ENCODE measurements around the gene GAS6.
"Not testable (repeated sequence)": the region's sequence is repeated elsewhere in the genome, so short reads cannot be mapped to it uniquely, and the experiment has no call there.

Gene GAS6

DNA sequence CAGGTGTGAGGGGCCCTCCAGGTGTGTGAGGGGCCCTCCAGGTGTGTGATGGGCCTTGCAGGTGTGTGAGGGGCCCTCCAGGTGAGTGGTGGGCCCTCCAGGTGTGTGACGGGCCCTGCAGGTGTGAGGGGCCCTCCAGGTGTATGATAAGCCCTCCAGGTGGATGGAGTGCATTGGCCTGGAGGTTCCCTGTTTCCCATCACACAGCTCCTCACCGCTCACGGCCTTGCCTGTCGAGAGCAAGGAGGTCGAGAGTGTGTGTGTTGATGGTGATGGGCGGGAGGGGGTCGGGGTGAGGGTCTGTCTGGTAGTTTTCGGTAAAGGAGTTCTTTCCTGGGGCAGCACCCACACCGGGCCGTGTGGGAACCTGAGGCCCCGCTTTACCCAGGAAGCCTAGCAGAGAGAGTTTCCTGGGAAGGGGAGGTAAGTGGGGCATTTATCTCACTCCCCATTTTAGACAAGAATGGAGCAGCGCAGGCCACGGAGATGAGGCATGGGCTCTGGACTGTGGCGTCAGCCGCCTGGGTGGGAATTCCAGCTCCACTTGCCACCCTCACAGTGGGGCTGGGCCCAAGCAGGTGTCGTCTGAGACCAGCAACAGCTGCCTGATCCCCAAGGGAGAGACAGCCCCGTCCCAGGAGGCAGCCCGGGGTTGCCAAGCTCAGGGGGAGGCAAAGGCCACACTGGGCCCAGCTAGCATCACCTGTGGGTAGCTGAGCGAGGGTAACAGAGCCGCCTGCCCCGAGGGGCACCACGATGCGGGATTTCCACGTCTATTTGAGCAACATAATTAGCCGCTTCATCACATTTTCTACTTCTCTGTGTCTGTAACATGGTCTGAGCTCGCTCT, 10.9 kb upstream of the GAS6 start:
- in situ Hi-C loops (cut with MboI; ENCODE audit: low sequenced_read_pairs) = no loop called here

GRCh38 chr13:113874177-113874576, 10.3 kb upstream of the GAS6 start:
- in situ Hi-C loops (cut with MboI; ENCODE audit: low sequenced_read_pairs) = no loop called here

DNA sequence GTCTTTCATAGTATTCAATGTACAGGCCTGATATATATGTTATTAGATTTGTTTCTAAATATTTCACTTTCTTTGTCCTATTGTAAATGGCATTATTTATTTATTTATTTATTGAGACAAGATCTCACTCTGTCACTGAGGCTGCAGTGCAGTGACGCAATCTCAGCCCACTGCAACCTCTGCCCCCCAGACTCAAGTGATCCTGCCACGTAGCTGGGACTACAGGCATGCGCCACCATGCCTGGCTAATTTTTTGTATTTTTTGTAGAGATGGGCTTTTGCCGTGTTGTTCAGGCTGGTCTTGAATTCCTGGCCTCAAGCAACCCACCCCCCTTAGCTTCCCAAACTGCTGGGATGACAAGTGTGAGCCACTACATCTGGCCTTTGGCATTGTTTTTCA, 5.4 kb upstream of the GAS6 start:
- in situ Hi-C loops (cut with MboI; ENCODE audit: low sequenced_read_pairs) = no loop called here

DNA sequence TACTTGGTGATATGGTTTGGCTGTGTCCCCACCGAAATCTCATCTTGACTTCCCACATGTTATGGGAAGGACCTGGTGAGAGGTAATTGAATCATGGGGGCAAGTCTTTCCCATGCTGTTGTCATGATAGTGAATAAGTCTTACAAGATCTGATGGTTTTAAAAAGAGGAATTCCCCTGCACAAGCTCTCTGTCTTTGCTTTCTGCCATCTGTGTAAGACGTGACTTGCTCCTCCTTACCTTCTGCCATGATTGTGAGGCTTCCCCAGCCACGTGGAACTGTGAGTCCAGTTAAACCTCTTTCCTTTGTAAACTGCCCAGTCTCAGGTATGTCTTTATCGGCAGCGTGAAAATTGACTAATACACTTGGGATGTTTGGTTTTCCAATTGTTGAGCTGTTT, 4.0 kb upstream of the GAS6 start:
- in situ Hi-C loops (cut with MboI; ENCODE audit: low sequenced_read_pairs) = not testable (repeated sequence)

GRCh38 chr13:113865427-113865826, 1.6 kb upstream of the GAS6 start:
- in situ Hi-C loops (cut with MboI; ENCODE audit: low sequenced_read_pairs) = no loop called here

DNA sequence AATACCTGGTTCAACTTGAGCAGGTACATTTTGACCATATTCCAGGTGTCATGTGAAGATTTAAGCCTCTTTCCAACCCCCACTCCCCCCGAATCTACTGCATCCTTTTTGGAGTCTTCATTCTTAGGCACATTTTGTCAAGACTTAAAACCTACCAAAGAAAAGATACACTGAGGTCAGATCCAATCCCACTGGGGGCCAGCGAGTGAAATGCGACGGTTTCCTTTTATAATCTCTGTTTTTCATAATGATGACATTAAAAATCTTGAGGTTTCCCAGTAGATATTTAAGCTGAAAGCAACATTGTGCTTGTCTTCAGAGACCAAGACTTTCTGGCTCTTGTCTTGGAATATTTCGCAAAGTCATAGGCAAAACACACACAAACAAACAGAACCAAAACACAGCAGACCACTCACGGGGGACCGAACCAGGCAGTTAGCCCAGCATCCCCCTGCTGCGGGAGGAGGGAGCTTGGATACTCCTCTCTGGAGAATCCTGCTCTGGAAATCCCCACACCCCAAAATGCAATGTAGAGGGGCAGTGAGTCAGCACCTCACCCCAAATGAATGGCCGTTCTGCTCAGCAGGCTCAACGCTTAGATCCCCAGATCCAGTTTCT, 506 bp upstream of the GAS6 start:
- in situ Hi-C loops (cut with MboI; ENCODE audit: low sequenced_read_pairs) = no loop called here

DNA sequence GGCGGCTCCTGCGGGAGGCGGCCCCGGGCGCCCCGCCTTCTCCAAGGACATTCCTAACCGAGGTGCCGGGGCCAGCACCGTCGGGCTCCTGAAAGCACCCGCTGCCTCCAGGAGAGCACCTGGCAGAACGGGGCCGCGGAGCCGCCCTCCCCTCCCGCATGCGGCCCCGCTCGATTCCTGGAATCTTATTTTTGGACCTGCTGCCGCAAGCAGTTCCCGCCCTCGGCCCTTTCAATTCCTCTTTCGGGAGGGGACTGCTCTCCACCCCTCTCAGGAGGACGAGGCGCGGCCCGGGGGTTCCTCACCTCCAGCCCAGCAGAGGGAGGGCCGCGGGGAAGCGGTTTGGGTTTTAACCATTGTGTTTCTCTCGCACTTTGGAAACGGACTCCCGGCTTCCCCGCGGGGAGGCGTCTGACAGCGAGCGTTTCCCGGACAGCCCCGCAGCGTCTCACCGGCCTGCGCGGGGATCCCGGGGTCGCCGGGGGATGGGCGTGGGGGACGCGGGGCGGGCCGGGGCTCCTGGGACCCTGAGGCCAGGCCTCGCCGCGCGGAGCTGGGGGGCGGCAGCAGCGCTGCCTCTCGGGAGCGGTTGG, 849 bp downstream of the GAS6 start:
- in situ Hi-C loops (cut with MboI; ENCODE audit: low sequenced_read_pairs) = no loop called here

DNA sequence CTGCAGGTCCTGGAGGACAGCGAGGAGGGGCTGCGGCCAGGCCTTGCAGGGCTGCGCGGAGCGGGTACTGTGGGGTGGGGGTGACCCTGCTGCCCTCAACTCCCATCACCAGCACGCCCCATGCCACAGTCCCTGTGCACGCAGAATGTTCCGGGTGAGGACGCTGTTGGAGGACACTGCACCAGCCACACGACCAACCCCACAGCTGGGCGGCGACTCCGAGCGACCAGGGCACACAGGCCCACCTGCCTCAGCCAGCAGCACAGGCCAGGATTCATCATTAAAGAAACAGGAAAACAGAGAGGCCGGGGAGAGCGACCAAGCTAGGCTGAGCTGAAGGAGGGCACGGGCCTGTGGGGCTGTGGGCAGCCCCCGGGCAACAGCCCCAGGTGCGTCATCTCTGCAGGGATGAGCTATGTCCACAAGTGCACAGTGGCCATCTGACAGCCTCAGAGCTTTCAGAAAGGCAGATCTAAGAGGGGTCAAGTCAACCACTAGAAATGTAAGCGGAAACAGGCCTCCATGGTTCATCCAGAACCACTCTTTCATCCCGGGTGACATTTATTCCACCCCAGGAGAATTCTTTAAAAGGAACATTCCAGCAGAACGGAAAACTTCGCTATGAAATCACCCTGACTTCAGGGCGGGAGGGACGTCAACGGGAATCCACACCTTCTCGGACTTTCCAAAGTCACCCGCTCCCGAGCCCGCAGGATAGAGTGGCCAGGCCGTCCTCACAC, 1.5 kb downstream of the GAS6 start:
- in situ Hi-C loops (cut with MboI; ENCODE audit: low sequenced_read_pairs) = no loop called here

- in situ Hi-C loops (cut with MboI; ENCODE audit: low sequenced_read_pairs) = no loop called here
Measured at GRCh38 chr13:113861433-113862030, 2.3 kb downstream of the GAS6 start.

- in situ Hi-C loops (cut with MboI; ENCODE audit: low sequenced_read_pairs) = no loop called here
Measured at GRCh38 chr13:113860665-113861432, 3.0 kb downstream of the GAS6 start.

DNA sequence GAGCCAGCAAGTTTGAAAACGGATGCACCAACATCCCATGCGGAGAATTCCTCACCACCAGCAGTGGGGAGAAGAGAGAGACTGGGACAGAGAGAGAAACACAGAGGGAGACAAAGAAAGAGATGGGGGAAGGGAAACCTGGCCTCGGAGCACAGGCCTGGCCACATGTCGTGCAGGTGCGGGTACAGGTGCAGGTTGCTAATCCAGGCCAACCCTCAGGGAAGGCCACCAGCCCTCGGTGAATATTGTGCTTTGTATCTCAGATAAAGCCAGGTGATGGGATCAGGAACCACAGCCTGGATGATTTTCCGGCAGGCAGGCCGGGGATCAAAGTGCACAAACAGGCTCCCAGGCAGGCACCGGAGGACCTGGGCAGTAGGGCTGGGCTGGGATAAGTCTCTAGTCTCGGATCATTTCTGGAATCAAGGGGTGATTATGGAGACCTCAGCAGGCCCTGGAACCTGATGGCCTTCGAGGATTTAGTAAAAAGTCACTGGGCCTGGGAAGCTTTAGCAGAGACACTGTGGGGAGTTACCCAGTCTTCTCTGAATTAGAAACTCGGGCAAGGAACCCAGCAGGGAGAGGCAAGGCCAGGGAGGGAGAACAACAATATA, 3.7 kb downstream of the GAS6 start:
- in situ Hi-C loops (cut with MboI; ENCODE audit: low sequenced_read_pairs) = no loop called here

- in situ Hi-C loops (cut with MboI; ENCODE audit: low sequenced_read_pairs) = no loop called here
Measured at GRCh38 chr13:113859311-113860050, 4.4 kb downstream of the GAS6 start.

DNA sequence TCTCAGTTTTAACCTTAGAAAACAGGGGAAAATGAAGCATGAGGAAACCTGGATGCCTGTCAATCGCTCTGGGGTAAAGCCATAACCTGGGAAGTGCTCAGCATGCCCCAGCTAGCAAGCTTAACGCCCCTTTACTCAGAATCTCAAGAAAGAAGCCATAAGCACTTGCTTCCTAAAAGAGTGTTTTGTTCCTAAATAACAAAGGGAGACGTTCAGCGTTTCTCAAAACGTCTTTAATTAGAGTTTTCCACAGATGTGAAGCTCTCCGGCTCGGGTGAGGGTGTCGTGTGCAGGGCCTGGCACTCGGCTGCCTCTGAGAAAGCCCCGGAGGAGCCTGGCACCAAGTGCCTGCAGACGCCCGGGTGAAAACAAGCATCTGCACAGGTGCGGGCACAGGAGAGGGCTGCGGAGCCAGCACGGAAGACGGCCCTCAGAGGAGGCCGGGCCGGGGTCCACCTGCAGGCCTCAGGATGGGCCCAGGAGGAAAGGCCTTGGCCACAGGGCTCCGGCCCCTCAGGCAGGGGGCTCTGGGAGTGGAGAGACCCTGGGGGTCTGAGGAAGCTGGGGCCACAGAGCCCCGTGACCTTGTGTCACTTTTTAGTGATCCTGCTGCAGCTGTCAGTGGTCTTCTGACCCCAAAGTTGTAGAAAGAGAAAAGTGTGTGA, 6.2 kb downstream of the GAS6 start:
- in situ Hi-C loops (cut with MboI; ENCODE audit: low sequenced_read_pairs) = no loop called here

GRCh38 chr13:113856716-113857065, 7.2 kb downstream of the GAS6 start:
- in situ Hi-C loops (cut with MboI; ENCODE audit: low sequenced_read_pairs) = no loop called here

- in situ Hi-C loops (cut with MboI; ENCODE audit: low sequenced_read_pairs) = no loop called here
Measured at GRCh38 chr13:113855931-113856715, 7.8 kb downstream of the GAS6 start.

DNA sequence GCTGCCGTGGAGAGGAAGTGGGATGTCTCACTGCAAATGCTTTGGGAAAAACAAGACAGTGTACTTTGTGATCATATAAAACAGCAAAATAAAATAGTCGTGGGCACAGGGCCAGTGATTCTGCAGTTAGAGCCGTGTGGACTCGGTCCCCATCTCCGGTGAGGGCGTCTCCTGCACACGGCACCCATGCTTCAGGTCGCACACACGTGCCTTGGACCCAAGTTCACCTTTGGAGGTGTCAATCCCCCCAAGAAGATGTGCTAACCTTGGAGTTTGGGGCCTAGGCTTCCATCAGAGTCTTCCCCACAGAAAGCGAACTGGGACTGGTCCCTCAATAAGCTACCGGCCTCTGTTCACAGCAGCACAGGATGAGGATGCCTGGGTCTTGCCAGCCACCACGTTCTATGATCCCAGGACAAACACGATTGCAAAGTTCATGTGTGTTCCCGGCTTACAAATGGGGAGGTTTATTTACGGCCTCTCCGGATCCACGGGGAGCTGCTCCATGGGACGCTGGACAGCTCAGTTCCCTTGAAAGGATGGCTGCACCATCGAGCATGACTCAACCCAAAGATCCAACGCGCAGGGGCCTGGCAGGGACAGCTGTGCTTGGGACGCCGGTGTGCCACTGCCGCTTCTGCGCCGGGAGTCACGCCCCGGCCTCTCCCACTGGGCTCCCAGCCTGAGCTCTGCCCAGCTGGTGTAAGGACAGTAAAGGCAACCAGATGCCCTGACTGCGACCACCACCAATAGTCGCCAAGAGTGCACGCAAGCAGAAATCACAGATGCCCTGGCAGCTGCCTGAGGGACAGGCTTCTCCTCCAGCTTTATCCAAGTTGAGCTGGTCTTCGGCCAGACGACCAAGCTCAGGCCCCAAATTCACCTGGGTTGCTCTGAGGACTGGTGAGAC, 8.6 kb downstream of the GAS6 start:
- in situ Hi-C loops (cut with MboI; ENCODE audit: low sequenced_read_pairs) = no loop called here
